Activated T-helper 1 cell treated with anti-CD3 and anti-CD28 coated beads, Interleukin-12 subunit alpha, Interleukin-12 subunit beta, Interleukin-2, Interleukin-4 antibody, amounts not matched to agents 30 ng/mL and 10 ng/mL and 1 ng/mL, durations not matched to agents 14 hours and 24 hours and 36 hours (primary cell): ENCODE data around the gene GLYATL1. TPM values are rescaled to one million over a fixed set of nuclear protein-coding genes. Genes with fewer than 3 reads are reported as not detected.
"Not testable (repeated sequence)": the region's sequence is repeated elsewhere in the genome, so short reads cannot be mapped to it uniquely, and the experiment has no call there.

ENCODE experiments used
- DNase-seq: peaks from one replicate; pipeline ENCODE4 v3.0.0; 2021; ENCODE audit warnings: low spot score
- H3K27ac Mint-ChIP-seq: one replicate; pipeline ENCODE4 v1.8.0; 2021; ENCODE audit warnings: mild to moderate bottlenecking, mixed read lengths
- H3K27me3 Mint-ChIP-seq: one replicate; pipeline ENCODE4 v1.8.0; 2022; ENCODE audit warnings: mild to moderate bottlenecking, moderate library complexity, mixed read lengths; ENCODE audit not compliant: insufficient read depth
- H3K36me3 Mint-ChIP-seq: one replicate; pipeline ENCODE4 v1.8.0; 2021; ENCODE audit warnings: low read depth, mixed read lengths
- H3K4me1 Mint-ChIP-seq: one replicate; pipeline ENCODE4 v1.8.0; 2021; ENCODE audit warnings: low read depth, mixed read lengths
- H3K4me3 Mint-ChIP-seq: one replicate; pipeline ENCODE4 v1.8.0; 2021; ENCODE audit warnings: mild to moderate bottlenecking, moderate library complexity, mixed read lengths
- H3K9me3 Mint-ChIP-seq: one replicate; pipeline ENCODE4 v1.8.0; 2021; ENCODE audit warnings: mixed read lengths
- intact Hi-C: fragments of 100-400 bp; cut with micrococcal nuclease; formaldehyde crosslinking; loops from one replicate; pipeline ENCODE4 v1.15.1; 2024
- total RNA-seq: library from RNA; stranded (reverse); gene quantifications from 2 replicates; pipeline ENCODE4 v1.2.3, GENCODE V29; 2022

Gene GLYATL1
- total RNA-seq, 1 donor from 2014 or later = not detected

DNA sequence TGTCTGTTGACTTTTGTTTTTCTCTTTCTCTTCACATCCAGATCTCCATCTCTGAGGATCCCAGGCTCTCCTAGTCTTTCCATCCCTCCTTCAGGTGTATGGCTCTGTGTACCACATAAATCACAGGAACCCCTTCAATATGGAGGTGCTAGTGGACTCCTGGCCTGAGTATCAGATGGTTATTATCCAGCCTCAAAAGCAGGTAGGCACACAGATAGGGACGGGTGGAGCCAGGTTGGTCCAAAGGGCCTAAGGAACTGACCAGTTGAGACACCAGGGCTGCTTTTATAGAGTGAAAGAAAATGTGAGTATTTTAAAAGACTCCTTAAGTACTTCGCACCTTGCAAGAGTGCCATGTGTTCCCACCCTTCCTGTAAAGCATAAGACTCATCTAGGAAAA lies 39.9 kb downstream of the GLYATL1 start:
- Mint-ChIP-seq H3K4me3 (no peak overlapping the region), H3K27ac (no peak overlapping the region), H3K9me3 (no peaks in the 10 kb centered on the region), H3K36me3 (no peaks in the 10 kb centered on the region), H3K27me3 (peaks cover 2% of the 10 kb centered on the region), H3K4me1 (no peaks in the 10 kb centered on the region)
- no peak for DNase-seq
- intact Hi-C loops = no loop called here

DNA sequence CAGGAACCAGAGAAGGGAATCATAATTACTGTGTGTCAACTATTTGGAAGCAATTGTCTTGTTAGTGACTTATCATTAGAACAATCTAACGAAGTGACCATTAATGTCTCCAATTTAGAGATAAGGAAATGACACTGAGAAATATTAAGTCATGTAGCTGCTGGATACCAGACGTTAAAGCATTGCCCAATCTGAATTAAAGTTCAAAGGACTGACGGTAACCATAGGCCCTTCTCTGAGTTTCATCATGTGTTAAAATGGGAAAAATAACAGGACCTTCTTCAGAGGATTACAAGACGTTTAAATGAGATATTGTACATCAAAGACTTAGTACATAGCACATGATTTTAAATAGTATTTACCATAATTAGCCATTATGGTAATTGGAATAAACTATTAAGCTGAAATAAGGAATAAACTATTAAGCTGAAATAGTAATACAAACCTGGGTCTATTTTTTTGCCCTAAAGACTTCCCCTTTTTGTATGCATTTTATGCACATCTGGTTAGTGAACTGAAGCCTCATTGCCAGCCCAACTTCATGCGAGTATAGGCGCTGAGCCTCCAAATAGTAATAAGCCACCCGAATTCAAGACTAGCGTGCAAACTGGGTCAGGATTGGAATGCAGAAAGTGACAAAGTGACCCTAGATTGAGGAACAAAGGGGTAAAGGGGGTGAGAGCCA lies 41.0 kb downstream of the GLYATL1 start:
- H3K9me3 Mint-ChIP-seq = no peaks in the 10 kb centered on the region
- no peak overlapping the region for H3K4me3 Mint-ChIP-seq
- no peaks in the 10 kb centered on the region for H3K4me1 Mint-ChIP-seq
- DNase-seq = no peak
- intact Hi-C loops = no loop called here
- H3K27me3 Mint-ChIP-seq = peaks cover 2% of the 10 kb centered on the region
- no peak overlapping the region for H3K27ac Mint-ChIP-seq
- H3K36me3 Mint-ChIP-seq = no peaks in the 10 kb centered on the region

DNA sequence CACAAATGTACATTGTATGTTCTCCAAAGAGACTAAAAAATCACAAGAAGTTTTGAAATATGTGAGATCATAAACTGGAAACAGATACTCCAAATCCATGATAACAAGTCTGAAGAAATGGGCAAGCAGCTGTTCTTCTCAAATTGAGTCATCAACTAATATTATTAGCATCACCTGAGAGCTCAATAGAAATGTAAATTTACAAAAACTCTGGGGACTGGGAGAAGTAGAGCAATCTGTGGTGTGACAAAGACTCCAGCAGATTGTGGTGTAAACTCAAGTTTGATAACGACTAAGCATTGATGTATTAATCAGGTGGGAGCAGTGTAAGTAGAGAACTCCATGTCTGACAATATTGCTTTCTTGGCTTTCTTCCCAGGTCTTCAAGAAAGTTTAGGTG lies 53.2 kb downstream of the GLYATL1 start:
- no peak overlapping the region for H3K4me3 Mint-ChIP-seq
- no peaks in the 10 kb centered on the region for H3K27me3 Mint-ChIP-seq
- no peaks in the 10 kb centered on the region for H3K4me1 Mint-ChIP-seq
- no peaks in the 10 kb centered on the region for H3K9me3 Mint-ChIP-seq
- H3K36me3 Mint-ChIP-seq = no peaks in the 10 kb centered on the region
- intact Hi-C loops = no loop called here
- H3K27ac Mint-ChIP-seq = no peak overlapping the region
- no peak for DNase-seq

DNA sequence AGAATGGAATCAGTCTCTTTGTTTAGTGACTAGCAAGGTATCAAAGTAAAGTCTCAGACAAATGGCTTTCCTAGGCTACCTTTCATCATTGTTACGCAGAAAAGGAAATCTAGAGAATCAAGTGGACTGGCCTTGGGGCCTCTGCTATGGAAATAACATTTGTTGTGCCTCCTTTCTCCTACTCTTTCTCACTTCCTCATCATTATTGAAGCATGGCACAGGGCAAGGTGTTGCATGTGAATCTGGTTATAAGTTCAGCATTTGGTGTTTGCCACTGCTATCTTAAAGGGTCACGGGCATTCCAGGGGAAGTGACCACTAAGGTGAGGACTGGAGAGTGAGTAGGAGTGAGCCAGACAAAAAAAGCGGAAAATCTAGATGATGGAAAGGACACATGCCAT lies 54.9 kb downstream of the GLYATL1 start:
- intact Hi-C loops = no loop called here

DNA sequence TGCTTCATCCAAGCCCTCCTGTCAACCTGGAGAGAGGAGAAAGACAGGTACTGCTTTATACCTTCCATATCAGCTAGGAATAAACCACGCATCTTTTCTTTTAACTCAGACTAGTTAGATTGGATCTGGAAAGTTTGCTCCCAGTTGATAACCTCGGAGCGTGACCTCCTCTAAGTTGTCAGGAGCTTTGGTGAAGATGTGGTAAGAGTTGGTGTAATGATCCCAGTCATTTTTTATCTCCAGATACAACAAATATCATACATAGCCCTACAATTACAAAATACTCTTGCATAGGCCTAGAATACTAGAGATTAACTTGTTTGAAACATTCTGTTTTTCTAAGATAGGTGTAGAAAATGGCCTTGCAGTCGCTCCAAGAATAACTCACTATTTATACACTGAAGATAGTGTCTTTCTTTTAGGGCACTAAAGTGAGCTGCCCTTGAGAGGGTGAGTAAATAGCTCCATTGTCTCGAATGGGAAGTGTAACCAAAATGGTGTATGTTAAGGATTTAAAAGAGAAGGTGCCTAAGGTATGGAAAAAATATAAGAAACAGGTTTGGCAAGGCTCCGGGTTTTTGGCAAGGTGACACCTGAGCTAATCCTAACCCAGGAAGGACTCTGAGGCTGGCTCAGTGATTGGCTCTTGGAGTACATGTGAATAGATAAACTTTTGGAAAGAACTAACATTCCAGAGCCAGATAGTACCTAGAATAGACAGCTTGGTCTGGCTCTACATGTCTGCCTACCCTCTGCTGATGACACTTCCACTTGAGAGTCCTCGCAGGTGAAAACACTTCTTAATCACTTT lies 59.4 kb downstream of the GLYATL1 start:
- no peaks in the 10 kb centered on the region for H3K9me3 Mint-ChIP-seq
- peaks cover 4% of the 10 kb centered on the region for H3K27me3 Mint-ChIP-seq
- H3K4me3 Mint-ChIP-seq = no peak overlapping the region
- H3K27ac Mint-ChIP-seq = no peak overlapping the region
- intact Hi-C loops = no loop called here
- DNase-seq = no peak
- H3K36me3 Mint-ChIP-seq = no peaks in the 10 kb centered on the region
- no peaks in the 10 kb centered on the region for H3K4me1 Mint-ChIP-seq

More for the DNA sequence above, 54.9 kb downstream of the GLYATL1 start:
- H3K9me3 Mint-ChIP-seq = no peaks in the 10 kb centered on the region
- H3K27me3 Mint-ChIP-seq = no peaks in the 10 kb centered on the region
- no peaks in the 10 kb centered on the region for H3K36me3 Mint-ChIP-seq
- no peak overlapping the region for H3K4me3 Mint-ChIP-seq
- H3K27ac Mint-ChIP-seq = no peak overlapping the region
- DNase-seq = no peak
- no peaks in the 10 kb centered on the region for H3K4me1 Mint-ChIP-seq

DNA sequence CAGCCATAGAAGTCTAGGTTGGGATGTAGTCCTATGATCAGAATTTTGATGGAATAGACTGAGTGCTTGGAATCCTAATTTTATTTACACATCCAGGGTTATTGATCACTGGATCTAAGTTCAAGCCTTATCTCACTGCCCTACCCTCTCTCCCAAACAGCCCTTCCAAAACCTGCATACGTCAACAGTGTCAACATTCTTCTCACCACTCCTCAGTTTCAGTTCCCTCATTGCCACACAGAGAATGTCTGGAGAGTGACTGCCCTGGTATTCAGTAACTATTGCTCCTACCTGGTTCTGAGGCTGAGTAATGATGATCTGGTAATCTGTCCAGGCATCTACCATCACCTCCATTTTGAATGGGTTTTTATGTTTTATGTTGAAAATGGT lies 60.0 kb downstream of the GLYATL1 start:
- Mint-ChIP-seq H3K4me3 (no peak overlapping the region), H3K27me3 (peaks cover 4% of the 10 kb centered on the region), H3K27ac (no peak overlapping the region), H3K36me3 (no peaks in the 10 kb centered on the region), H3K9me3 (no peaks in the 10 kb centered on the region), H3K4me1 (no peaks in the 10 kb centered on the region)
- DNase-seq = no peak
- intact Hi-C loops = no loop called here

DNA sequence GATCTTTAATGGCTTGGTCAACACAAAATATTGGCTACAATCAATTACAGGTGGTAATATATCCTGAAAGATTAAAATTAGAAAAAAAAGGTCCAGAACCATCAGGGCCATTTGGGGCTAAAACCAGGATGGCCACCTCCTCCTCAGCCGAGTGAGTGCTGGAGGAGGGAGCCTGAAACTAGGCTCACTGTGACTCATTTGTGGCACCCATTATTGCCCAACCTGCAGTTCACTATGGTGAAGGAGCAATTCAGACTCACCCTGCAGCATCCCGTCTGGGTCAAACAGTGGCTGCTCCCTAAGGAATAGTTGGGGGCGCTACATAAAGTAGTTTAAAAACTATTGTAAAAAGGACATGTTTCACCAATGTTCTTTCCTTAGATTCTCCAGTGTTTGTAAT lies 60.7 kb downstream of the GLYATL1 start:
- H3K27me3 Mint-ChIP-seq = peaks cover 4% of the 10 kb centered on the region
- intact Hi-C loops = no loop called here
- no peak for DNase-seq
- H3K27ac Mint-ChIP-seq = no peak overlapping the region
- H3K4me1 Mint-ChIP-seq = no peaks in the 10 kb centered on the region
- no peaks in the 10 kb centered on the region for H3K9me3 Mint-ChIP-seq
- H3K36me3 Mint-ChIP-seq = no peaks in the 10 kb centered on the region
- H3K4me3 Mint-ChIP-seq = no peak overlapping the region

DNA sequence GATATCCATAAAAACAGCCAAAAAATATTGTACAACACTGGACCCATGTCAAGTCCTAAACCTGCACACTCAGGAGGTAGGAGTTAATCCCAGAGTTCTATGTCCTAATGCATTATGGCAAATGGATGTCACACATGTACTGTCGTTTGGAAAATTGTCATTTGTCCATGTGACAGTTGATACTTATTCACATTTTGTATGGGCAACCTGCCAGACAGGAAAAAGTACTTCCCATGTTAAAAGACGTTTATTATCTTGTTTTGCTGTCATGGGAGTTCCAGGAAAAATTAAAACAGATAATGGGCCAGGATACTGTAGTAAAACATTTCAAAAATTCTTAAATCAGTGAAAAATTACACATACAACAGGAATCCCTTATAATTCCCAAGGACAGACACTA lies 62.7 kb downstream of the GLYATL1 start:
- H3K9me3 Mint-ChIP-seq, H3K36me3 Mint-ChIP-seq, H3K4me1 Mint-ChIP-seq, intact Hi-C loops, H3K4me3 Mint-ChIP-seq, H3K27ac Mint-ChIP-seq, DNase-seq, H3K27me3 Mint-ChIP-seq: not testable (repeated sequence)

Other genes with a start within 250 kb of the GLYATL1 start
- not detected in 2 replicates for gene GLYAT, start 207.5 kb upstream of the GLYATL1 start, total RNA-seq
- gene GLYATL2, start 94.8 kb upstream of the GLYATL1 start, total RNA-seq = not detected in 2 replicates
- gene GLYATL1B, start 146.8 kb downstream of the GLYATL1 start, total RNA-seq = not detected in 2 replicates
- 54.9 and 57.3 TPM in 2 replicates for gene FAM111B, start 167.7 kb downstream of the GLYATL1 start, total RNA-seq
- gene FAM111A, start 203.4 kb downstream of the GLYATL1 start, total RNA-seq = 64.8 and 66.4 TPM in 2 replicates
- 0.05 TPM in 2 replicates for gene DTX4, start 232.6 kb downstream of the GLYATL1 start, total RNA-seq